ENCODE data around the gene LZTS2.

Gene LZTS2

GRCh38 chr10:101035916-101036702 lies 36.5 kb downstream of the LZTS2 start:
- no peak for DNase-seq (ENCODE audit: low read depth)
- H3K4me3 ChIP-seq (ENCODE audit: control insufficient read depth, low read depth, low read length): no peak overlapping the region
- TF ChIP-seq CTCF (IDR thresholded peaks at IDR 0.05; ENCODE audit: control insufficient read depth, insufficient read depth, low read depth, low read length, missing control alignments): no peak

- no peak for DNase-seq (ENCODE audit: low read depth)
- TF ChIP-seq CTCF (IDR thresholded peaks at IDR 0.05; ENCODE audit: control insufficient read depth, insufficient read depth, low read depth, low read length, missing control alignments): no peak
- H3K4me3 ChIP-seq (ENCODE audit: control insufficient read depth, low read depth, low read length): no peak overlapping the region
Observed at GRCh38 chr10:101036726-101037125, 37.1 kb downstream of the LZTS2 start.

GRCh38 chr10:101038484-101038883 lies 38.9 kb downstream of the LZTS2 start:
- H3K4me3 ChIP-seq (ENCODE audit: control insufficient read depth, low read depth, low read length): no peak overlapping the region
- DNase-seq (ENCODE audit: low read depth): no peak
- TF ChIP-seq CTCF (IDR thresholded peaks at IDR 0.05; ENCODE audit: control insufficient read depth, insufficient read depth, low read depth, low read length, missing control alignments): no peak

GRCh38 chr10:101040061-101040460 lies 40.5 kb downstream of the LZTS2 start:
- TF ChIP-seq CTCF (IDR thresholded peaks at IDR 0.05; ENCODE audit: control insufficient read depth, insufficient read depth, low read depth, low read length, missing control alignments): no peak
- DNase-seq (ENCODE audit: low read depth): no peak
- H3K4me3 ChIP-seq (ENCODE audit: control insufficient read depth, low read depth, low read length): no peak overlapping the region

GRCh38 chr10:101040851-101041250 lies 41.2 kb downstream of the LZTS2 start:
- TF ChIP-seq CTCF (IDR thresholded peaks at IDR 0.05; ENCODE audit: control insufficient read depth, insufficient read depth, low read depth, low read length, missing control alignments): no peak
- no peak overlapping the region for H3K4me3 ChIP-seq (ENCODE audit: control insufficient read depth, low read depth, low read length)
- DNase-seq (ENCODE audit: low read depth): no peak

- no peak overlapping the region for H3K4me3 ChIP-seq (ENCODE audit: control insufficient read depth, low read depth, low read length)
- TF ChIP-seq CTCF (IDR thresholded peaks at IDR 0.05; ENCODE audit: control insufficient read depth, insufficient read depth, low read depth, low read length, missing control alignments): peak; percentile 90
- peak; percentile 76 for DNase-seq (ENCODE audit: low read depth)
Observed at GRCh38 chr10:101041252-101041761, 41.7 kb downstream of the LZTS2 start.

Measured in AG09309 (cell line).